ENCODE results near the gene IQSEC3.
A peak's percentile ranks its signal among the peaks of the same experiment; 100 is the strongest.
"Not testable (repeated sequence)": the region's sequence is repeated elsewhere in the genome, so short reads cannot be mapped to it uniquely, and the experiment has no call there.

Gene IQSEC3

GRCh38 chr12:131732-132495 is 65.3 kb downstream of the IQSEC3 start:
- ATAC-seq (ENCODE audit: low read depth) (peak; percentile 67), DNase-seq (ENCODE audit: low spot score) (no peak)
- Histone ChIP-seq H3K36me3 (ENCODE audit: low read depth) (no peaks in the 10 kb centered on the region), H3K27ac (ENCODE audit: poor library complexity, severe bottlenecking) (no peak overlapping the region), H3K27me3 (ENCODE audit: insufficient read depth, poor library complexity, severe bottlenecking) (peaks cover 5% of the 10 kb centered on the region), H3K9me3 (ENCODE audit: severe bottlenecking) (no peaks in the 10 kb centered on the region), H3K4me3 (ENCODE audit: severe bottlenecking) (no peak overlapping the region), H3K4me1 (ENCODE audit: insufficient read depth, poor library complexity, severe bottlenecking) (no peaks in the 10 kb centered on the region)
- TF ChIP-seq, protein P1, sequence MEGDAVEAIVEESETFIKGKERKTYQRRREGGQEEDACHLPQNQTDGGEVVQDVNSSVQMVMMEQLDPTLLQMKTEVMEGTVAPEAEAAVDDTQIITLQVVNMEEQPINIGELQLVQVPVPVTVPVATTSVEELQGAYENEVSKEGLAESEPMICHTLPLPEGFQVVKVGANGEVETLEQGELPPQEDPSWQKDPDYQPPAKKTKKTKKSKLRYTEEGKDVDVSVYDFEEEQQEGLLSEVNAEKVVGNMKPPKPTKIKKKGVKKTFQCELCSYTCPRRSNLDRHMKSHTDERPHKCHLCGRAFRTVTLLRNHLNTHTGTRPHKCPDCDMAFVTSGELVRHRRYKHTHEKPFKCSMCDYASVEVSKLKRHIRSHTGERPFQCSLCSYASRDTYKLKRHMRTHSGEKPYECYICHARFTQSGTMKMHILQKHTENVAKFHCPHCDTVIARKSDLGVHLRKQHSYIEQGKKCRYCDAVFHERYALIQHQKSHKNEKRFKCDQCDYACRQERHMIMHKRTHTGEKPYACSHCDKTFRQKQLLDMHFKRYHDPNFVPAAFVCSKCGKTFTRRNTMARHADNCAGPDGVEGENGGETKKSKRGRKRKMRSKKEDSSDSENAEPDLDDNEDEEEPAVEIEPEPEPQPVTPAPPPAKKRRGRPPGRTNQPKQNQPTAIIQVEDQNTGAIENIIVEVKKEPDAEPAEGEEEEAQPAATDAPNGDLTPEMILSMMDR (IDR thresholded peaks at IDR 0.05; ENCODE audit: poor library complexity, severe bottlenecking): no peak

- H3K27me3 ChIP-seq (ENCODE audit: insufficient read depth, poor library complexity, severe bottlenecking); ATAC-seq (ENCODE audit: low read depth); H3K4me1 ChIP-seq (ENCODE audit: insufficient read depth, poor library complexity, severe bottlenecking); H3K36me3 ChIP-seq (ENCODE audit: low read depth); H3K27ac ChIP-seq (ENCODE audit: poor library complexity, severe bottlenecking); DNase-seq (ENCODE audit: low spot score); H3K9me3 ChIP-seq (ENCODE audit: severe bottlenecking); H3K4me3 ChIP-seq (ENCODE audit: severe bottlenecking): not testable (repeated sequence)
Measured at GRCh38 chr12:133616-134232, 67.2 kb downstream of the IQSEC3 start.

DNA sequence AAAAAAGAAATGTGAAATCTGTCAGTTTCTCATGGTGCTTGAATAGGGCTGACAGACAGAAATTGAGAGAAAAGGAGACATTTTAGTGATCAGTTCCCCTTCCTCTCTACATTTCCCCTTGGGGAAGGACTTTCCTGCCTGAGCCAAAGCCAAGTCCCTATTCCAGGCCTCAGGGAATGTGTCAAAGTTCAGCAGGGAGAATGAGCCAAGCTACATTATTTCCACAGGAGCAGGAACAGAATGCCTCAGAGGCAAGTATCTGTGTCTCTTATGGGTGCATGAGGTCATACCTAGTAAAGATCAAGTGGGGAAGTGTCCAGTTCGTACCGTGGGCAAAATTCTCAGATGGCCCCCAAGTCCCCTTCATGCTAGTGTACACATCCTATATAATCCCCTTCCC is 68.6 kb downstream of the IQSEC3 start:
- Histone ChIP-seq H3K36me3 (ENCODE audit: low read depth) (no peaks in the 10 kb centered on the region), H3K27me3 (ENCODE audit: insufficient read depth, poor library complexity, severe bottlenecking) (peaks cover 14% of the 10 kb centered on the region), H3K4me1 (ENCODE audit: insufficient read depth, poor library complexity, severe bottlenecking) (no peaks in the 10 kb centered on the region), H3K4me3 (ENCODE audit: severe bottlenecking) (no peak overlapping the region), H3K9me3 (ENCODE audit: severe bottlenecking) (no peaks in the 10 kb centered on the region), H3K27ac (ENCODE audit: poor library complexity, severe bottlenecking) (no peak overlapping the region)
- DNase-seq (ENCODE audit: low spot score): no peak
- TF ChIP-seq, protein P1 (IDR thresholded peaks at IDR 0.05; ENCODE audit: poor library complexity, severe bottlenecking): no peak
- no peak for ATAC-seq (ENCODE audit: low read depth)

DNA sequence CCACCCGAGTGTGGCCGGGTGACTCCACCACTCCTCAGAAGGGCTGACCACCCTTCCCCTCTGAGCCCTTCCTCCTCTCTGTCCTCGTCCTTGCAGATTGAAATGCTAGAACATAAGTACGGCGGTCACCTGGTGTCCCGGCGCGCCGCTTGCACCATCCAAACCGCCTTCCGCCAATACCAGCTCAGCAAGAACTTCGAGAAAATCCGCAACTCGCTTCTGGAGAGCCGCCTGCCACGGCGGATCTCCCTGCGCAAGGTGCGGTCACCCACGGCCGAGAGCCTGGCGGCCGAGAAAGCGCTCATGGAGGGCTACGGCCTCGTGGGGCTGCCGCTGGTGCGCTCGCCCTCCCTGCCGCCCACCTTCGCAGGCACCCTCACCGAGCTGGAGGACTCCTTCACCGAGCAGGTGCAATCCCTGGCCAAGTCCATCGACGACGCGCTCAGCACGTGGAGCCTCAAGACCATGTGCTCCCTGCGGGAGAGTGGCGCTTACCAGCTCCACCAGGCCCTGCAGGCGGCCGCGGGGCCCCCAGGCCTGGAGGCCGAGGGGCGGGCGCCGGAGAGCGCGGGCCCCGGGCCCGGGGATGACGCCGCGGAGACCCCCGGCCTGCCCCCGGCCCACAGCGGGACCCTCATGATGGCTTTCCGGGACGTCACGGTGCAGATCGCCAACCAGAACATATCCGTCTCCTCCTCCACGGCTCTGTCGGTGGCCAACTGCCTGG is 71.8 kb downstream of the IQSEC3 start:
- no peaks in the 10 kb centered on the region for H3K36me3 ChIP-seq (ENCODE audit: low read depth)
- no peak for DNase-seq (ENCODE audit: low spot score)
- no peak overlapping the region for H3K27ac ChIP-seq (ENCODE audit: poor library complexity, severe bottlenecking)
- H3K9me3 ChIP-seq (ENCODE audit: severe bottlenecking): no peaks in the 10 kb centered on the region
- no peaks in the 10 kb centered on the region for H3K4me1 ChIP-seq (ENCODE audit: insufficient read depth, poor library complexity, severe bottlenecking)
- TF ChIP-seq, protein P1 (IDR thresholded peaks at IDR 0.05; ENCODE audit: poor library complexity, severe bottlenecking): no peak
- no peak overlapping the region for H3K4me3 ChIP-seq (ENCODE audit: severe bottlenecking)
- no peak for ATAC-seq (ENCODE audit: low read depth)
- H3K27me3 ChIP-seq (ENCODE audit: insufficient read depth, poor library complexity, severe bottlenecking): peaks cover 17% of the 10 kb centered on the region

GRCh38 chr12:138898-139534 is 72.4 kb downstream of the IQSEC3 start:
- DNase-seq (ENCODE audit: low spot score): no peak
- Histone ChIP-seq H3K36me3 (ENCODE audit: low read depth) (no peaks in the 10 kb centered on the region), H3K27ac (ENCODE audit: poor library complexity, severe bottlenecking) (no peak overlapping the region), H3K4me1 (ENCODE audit: insufficient read depth, poor library complexity, severe bottlenecking) (no peaks in the 10 kb centered on the region), H3K27me3 (ENCODE audit: insufficient read depth, poor library complexity, severe bottlenecking) (peaks cover 17% of the 10 kb centered on the region), H3K4me3 (ENCODE audit: severe bottlenecking) (no peak overlapping the region), H3K9me3 (ENCODE audit: severe bottlenecking) (no peaks in the 10 kb centered on the region)
- TF ChIP-seq, protein P1 (IDR thresholded peaks at IDR 0.05; ENCODE audit: poor library complexity, severe bottlenecking): no peak
- no peak for ATAC-seq (ENCODE audit: low read depth)

Data from RWPE2 (cell line).